Heart right ventricle (tissue), 16 donors: ENCODE results near the gene ABR. TPM values are rescaled to one million over a fixed set of nuclear protein-coding genes. Genes with fewer than 3 reads are reported as not detected.
A peak's percentile ranks its signal among the peaks of the same experiment; 100 is the strongest.

Source experiments
- ATAC-seq, 8 donors: fragments of 200-7000 bp; cut with Tn5 transposase; one replicate each; pipeline ENCODE4 v1.9.1; 2020; ENCODE audit warnings: mild to moderate bottlenecking in 8 of 8, moderate library complexity in 8 of 8, moderate number of reproducible peaks in 1 of 8
- DNase-seq, 2 donors: peaks; one replicate each; pipeline ENCODE4 v3.0.0-alpha.2; 2020
- H3K27ac ChIP-seq, 10 donors: fragments of 200-600 bp; sonication (generic) in 2 of 10; one replicate each; pipeline versions ENCODE4 v1.5.0 to v1.8.0; 2020 to 2022; ENCODE audit warnings: mild to moderate bottlenecking in 3 of 10
- H3K27me3 ChIP-seq, 7 donors: fragments of 200-600 bp; one replicate each; pipeline ENCODE4 v1.8.0; 2021 to 2022; ENCODE audit warnings: mild to moderate bottlenecking in 2 of 7
- H3K36me3 ChIP-seq, 9 donors: fragments of 200-600 bp; sonication (generic) in 1 of 9; one replicate each; pipeline versions ENCODE4 v1.5.0 to v1.8.0; 2020 to 2022; ENCODE audit warnings: mild to moderate bottlenecking in 2 of 9
- H3K4me1 ChIP-seq, 9 donors: fragments of 200-600 bp; sonication (generic) in 1 of 9; one replicate each; pipeline versions ENCODE4 v1.5.0 to v1.8.0; 2020 to 2022; ENCODE audit warnings: mild to moderate bottlenecking in 4 of 9
- H3K4me3 ChIP-seq, 10 donors: fragments of 200-600 bp; sonication (generic) in 2 of 10; one replicate each; pipeline versions ENCODE4 v1.5.0 to v1.8.0; 2020 to 2022; ENCODE audit warnings: mild to moderate bottlenecking in 7 of 10, moderate library complexity in 2 of 10
- H3K9me3 ChIP-seq, 11 donors: fragments of 200-600 bp in 10 of 11; sonication (generic) in 2 of 11; one replicate each; pipeline versions ENCODE4 v1.5.0 to v1.8.0; 2013 to 2022; ENCODE audit warnings: mild to moderate bottlenecking in 2 of 11, control low read depth in 1 of 11, moderate library complexity in 1 of 11
- CTCF ChIP-seq, 9 donors: fragments of 200-600 bp; sonication (generic) in 2 of 9; IDR thresholded peaks; one replicate each; pipeline versions ENCODE4 v1.5.0 to v1.8.0; 2021 to 2022; ENCODE audit warnings: antibody characterized with exemption in 9 of 9, mild to moderate bottlenecking in 5 of 9, moderate library complexity in 1 of 9
- WGBS, 2 donors: extraction: QIAGEN DNeasy Blood & Tissue Kit; methylation state at CpG; one replicate each; pipeline ENCODE4 v1.1.7; 2013; ENCODE audit warnings: inconsistent platforms in 1 of 2; 5-methylcytosine and 5-hydroxymethylcytosine counted together
- intact Hi-C, 10 donors: fragments of 100-400 bp; cut with DNase I; formaldehyde crosslinking; loops; one replicate each; pipeline versions ENCODE4 v1.11.1 to v1.14.2; 2022
- polyA plus RNA-seq, 2 donors: library from polyadenylated mRNA; stranded (reverse); fragments of 200-250 nt; gene quantifications; one replicate each; pipeline ENCODE4 v1.2.3, GENCODE V29; 2013
- total RNA-seq, 10 donors: library from RNA; stranded (reverse); fragmentation: NEBNext Ultra II Directional in 3 of 10; extraction: Animal tissue kit (Norgen Biotek cat#: 25700) in 3 of 10; gene quantifications; one replicate each; pipeline versions ENCODE4 v1.2.1 to v1.2.4, GENCODE V29; 2021 to 2023
- donor health status: Arrhythmogenic right ventricular cardiomyopathy.
- donor health status: ischemic (EF 13 %, LVEDD 7.1; RV severe dilation, severe dysfunction).
- donor health status: healthy with polysubstance abuse.
- donor health status: DM: no; HTN: yes; CAD: no.
- donor health status: DM: no; HTN: no; CAD: no.
- donor health status: ischemic (EF 25% LVEDD 6.9; RV normal size, moderate dysfunction).
- donor health status: ischemic (EF 25% LVEDD 5.7; RV mildly dilated, moderate dysfunction).
- donor health status: healthy.
- donor health status: DM: yes; HTN: yes; CAD: no.
- donor health status: Ischemic cardiomyopathy.
- donor health status: ischemic (EF 35%, LVEDD 5.7; RV mildly dilated, moderate dysfunction).
- donor health status: nonischemic (EF 11% LVEDD 7.7; RV severe dilation, severe dysfunction).
- donor health status: DM: yes; HTN: yes; CAD: no.
- donor health status: PGD.
- donor health status: ischemic (EF 29% LVEDD 5.4; RV normal size, mild dysfunction).
- donor health status: nonischemic (EF 23%, LVEDD 6.1; RV moderate dilation, normal function).

The ABR gene
- total and polyA plus RNA-seq, 12 donors: 49.1 to 173 (median 143) TPM

GRCh38 chr17:1179112-1179817 is 516 bp downstream of the ABR start:
- Histone ChIP-seq H3K27ac (peak overlapping the region in 9 of 10 donors; percentile 30 to 78 (median 66)), H3K36me3 (peaks cover 0 to 10% (median 0%) of the 10 kb centered on the region in 9 donors), H3K9me3 (no peaks in the 10 kb centered on the region), H3K4me1 (peaks cover 23 to 95% (median 78%) of the 10 kb centered on the region in 9 donors), H3K4me3 (peak overlapping the region; percentile 61 to 92 (median 70)), H3K27me3 (peaks cover 0 to 22% (median 0%) of the 10 kb centered on the region in 7 donors)
- WGBS, 2 donors: 0 to 1% methylated on average over 46 to 69 of the region's 69 CpGs
- ATAC-seq: peak; percentile 8 to 32 (median 20)
- peak in 1 of 2 donors; percentile 42 for DNase-seq
- TF ChIP-seq CTCF (IDR thresholded peaks at IDR 0.05): no peak
- intact Hi-C loops: no loop called here

- no peaks in the 10 kb centered on the region for H3K9me3 ChIP-seq
- ATAC-seq (peak; percentile 7 to 63 (median 50)), DNase-seq (peak in 1 of 2 donors; percentile 63)
- H3K27ac ChIP-seq: peak overlapping the region in 9 of 10 donors; percentile 50 to 84 (median 70)
- peaks cover 15 to 91% (median 71%) of the 10 kb centered on the region in 9 donors for H3K4me1 ChIP-seq
- peaks cover 0 to 22% (median 0%) of the 10 kb centered on the region in 7 donors for H3K27me3 ChIP-seq
- intact Hi-C loops: no loop called here
- peaks cover 0 to 10% (median 0%) of the 10 kb centered on the region in 9 donors for H3K36me3 ChIP-seq
- WGBS, 2 donors: 21 to 30% methylated on average over 9 of the region's 9 CpGs
- TF ChIP-seq CTCF (IDR thresholded peaks at IDR 0.05): peak in 1 of 9 donors; percentile 9
- H3K4me3 ChIP-seq: peak overlapping the region in 4 of 10 donors; percentile 2 to 23 (median 13)
Observed at GRCh38 chr17:1177016-1177700, 2.6 kb downstream of the ABR start.

GRCh38 chr17:1174263-1174880 is 5.4 kb downstream of the ABR start:
- H3K4me3 ChIP-seq: peak overlapping the region in 4 of 10 donors; percentile 23 to 34 (median 26)
- DNase-seq (no peak), ATAC-seq (no peak)
- peaks cover 0 to 10% (median 0%) of the 10 kb centered on the region in 7 donors for H3K27me3 ChIP-seq
- 78 to 84% methylated on average over 11 of the region's 11 CpGs for WGBS, 2 donors
- H3K27ac ChIP-seq: peak overlapping the region; percentile 52 to 88 (median 62)
- no peak for TF ChIP-seq CTCF (IDR thresholded peaks at IDR 0.05)
- no peaks in the 10 kb centered on the region for H3K9me3 ChIP-seq
- H3K36me3 ChIP-seq: peaks cover 0 to 10% (median 0%) of the 10 kb centered on the region in 9 donors
- intact Hi-C loops: loop anchor here in 1 of 10 donors (5.0 kb wide), 1 partner anchor 1083 kb away; no protein-coding TSS in a partner anchor
- peaks cover 19 to 88% (median 60%) of the 10 kb centered on the region in 9 donors for H3K4me1 ChIP-seq
